ENCODE results near the gene SERPINI1. TPM values are rescaled to one million over a fixed set of nuclear protein-coding genes. Genes with fewer than 3 reads are reported as not detected.

The SERPINI1 gene
- total RNA-seq, 2 donors from 2014 or later, result 0.92 to 1.7 TPM

- intact Hi-C loops (cut with DNase I, micrococcal nuclease), result no loop called here
- ATAC-seq (no peak), DNase-seq (no peak)
These were observed 99.8 kb downstream of the SERPINI1 start for GRCh38 chr3:167835359-167835758.

GRCh38 chr3:167835953-167836352 is 100.4 kb downstream of the SERPINI1 start:
- DNase-seq (no peak), ATAC-seq (no peak)
- intact Hi-C loops (cut with DNase I, micrococcal nuclease), result no loop called here

GRCh38 chr3:167837466-167837865 is 101.9 kb downstream of the SERPINI1 start:
- intact Hi-C loops (cut with DNase I, micrococcal nuclease), result no loop called here

GRCh38 chr3:167839460-167840134 is 104.1 kb downstream of the SERPINI1 start:
- intact Hi-C loops (cut with DNase I, micrococcal nuclease), result no loop called here
- DNase-seq (no peak), ATAC-seq (no peak)

More at GRCh38 chr3:167837466-167837865, 101.9 kb downstream of the SERPINI1 start:
- no peak for ATAC-seq
- no peak for DNase-seq

- DNase-seq, result no peak
- no peak for ATAC-seq
These were observed 104.7 kb downstream of the SERPINI1 start for GRCh38 chr3:167840247-167840646.

GRCh38 chr3:167843481-167843880 is 108.0 kb downstream of the SERPINI1 start:
- intact Hi-C loops (cut with DNase I, micrococcal nuclease), result no loop called here
- no peak for DNase-seq
- no peak for ATAC-seq

More at GRCh38 chr3:167840247-167840646, 104.7 kb downstream of the SERPINI1 start:
- intact Hi-C loops (cut with DNase I, micrococcal nuclease), result no loop called here

GRCh38 chr3:167843886-167844285 is 108.4 kb downstream of the SERPINI1 start:
- no peak for DNase-seq
- intact Hi-C loops (cut with DNase I, micrococcal nuclease), result no loop called here

GRCh38 chr3:167844528-167844927 is 109.0 kb downstream of the SERPINI1 start:
- intact Hi-C loops (cut with DNase I, micrococcal nuclease), result no loop called here
- ATAC-seq, result no peak
- DNase-seq, result no peak

More at GRCh38 chr3:167843886-167844285, 108.4 kb downstream of the SERPINI1 start:
- ATAC-seq, result no peak

- DNase-seq (no peak), ATAC-seq (no peak)
- intact Hi-C loops (cut with DNase I, micrococcal nuclease), result no loop called here
These were observed 115.7 kb downstream of the SERPINI1 start for GRCh38 chr3:167851171-167851570.

- intact Hi-C loops (cut with DNase I, micrococcal nuclease), result no loop called here
- DNase-seq, result no peak
- no peak for ATAC-seq
These were observed 116.2 kb downstream of the SERPINI1 start for GRCh38 chr3:167851749-167852148.

- intact Hi-C loops (cut with DNase I, micrococcal nuclease), result no loop called here
These were observed 116.7 kb downstream of the SERPINI1 start for GRCh38 chr3:167852216-167852615.

GRCh38 chr3:167854063-167854462 is 118.5 kb downstream of the SERPINI1 start:
- ATAC-seq (no peak), DNase-seq (no peak)
- intact Hi-C loops (cut with DNase I, micrococcal nuclease), result no loop called here

More at GRCh38 chr3:167852216-167852615, 116.7 kb downstream of the SERPINI1 start:
- no peak for ATAC-seq
- no peak for DNase-seq

- DNase-seq, result no peak
- ATAC-seq, result no peak
These were observed 119.3 kb downstream of the SERPINI1 start for GRCh38 chr3:167854846-167855245.

GRCh38 chr3:167855306-167855705 is 119.8 kb downstream of the SERPINI1 start:
- no peak for DNase-seq
- intact Hi-C loops (cut with DNase I, micrococcal nuclease), result no loop called here
- ATAC-seq, result no peak

More at GRCh38 chr3:167854846-167855245, 119.3 kb downstream of the SERPINI1 start:
- intact Hi-C loops (cut with DNase I, micrococcal nuclease), result no loop called here

- intact Hi-C loops (cut with DNase I, micrococcal nuclease), result no loop called here
- ATAC-seq, result no peak
- no peak for DNase-seq
These were observed 123.3 kb downstream of the SERPINI1 start for GRCh38 chr3:167858865-167859264.

- ATAC-seq, result no peak
- DNase-seq, result no peak
- intact Hi-C loops (cut with DNase I, micrococcal nuclease), result no loop called here
These were observed 124.1 kb downstream of the SERPINI1 start for GRCh38 chr3:167859610-167860009.

GRCh38 chr3:167861649-167862048 is 126.1 kb downstream of the SERPINI1 start:
- intact Hi-C loops (cut with DNase I, micrococcal nuclease), result no loop called here
- ATAC-seq, result no peak
- DNase-seq, result no peak

- ATAC-seq (no peak), DNase-seq (no peak)
- intact Hi-C loops (cut with DNase I, micrococcal nuclease), result no loop called here
These were observed 126.7 kb downstream of the SERPINI1 start for GRCh38 chr3:167862104-167862730.

- intact Hi-C loops (cut with DNase I, micrococcal nuclease), result no loop called here
- no peak for ATAC-seq
These were observed 128.5 kb downstream of the SERPINI1 start for GRCh38 chr3:167863811-167864551.

GRCh38 chr3:167864552-167864874 is 129.0 kb downstream of the SERPINI1 start:
- intact Hi-C loops (cut with DNase I, micrococcal nuclease), result no loop called here
- DNase-seq (no peak), ATAC-seq (no peak)

More at GRCh38 chr3:167863811-167864551, 128.5 kb downstream of the SERPINI1 start:
- DNase-seq, result no peak

Data from left colon (tissue), 2 donors.